Endothelial cell of umbilical vein (primary cell): ENCODE data around the gene NHSL2. TPM values are rescaled to one million over a fixed set of nuclear protein-coding genes. Genes with fewer than 3 reads are reported as not detected.

Experiments
- BruUV-seq: library from RNA; stranded (reverse); fragments of 400-500 nt; replicated peaks from 2 replicates; lab custom pipeline; 2021; lab: Mats Ljungman, UMichigan
- CTCF ChIA-PET: fragments of 300-600, 350-600 bp; sonication (Branson Sonifier 250); formaldehyde crosslinking; loops from one replicate; lab custom pipeline; 2021; ENCODE audit warnings: antibody characterized with exemption, inconsistent platforms; lab: Charles Lee
- POLR2A ChIA-PET: fragments of 300-600, 350-600 bp; sonication (Branson Sonifier 250); formaldehyde crosslinking; loops from one replicate; lab custom pipeline; 2021; ENCODE audit warnings: antibody characterized with exemption, inconsistent platforms; lab: Charles Lee
- DNase-seq: peaks from one replicate; pipeline ENCODE4 v3.0.0-alpha.2; 2011; ENCODE audit warnings: low read depth, low spot score
- FAIRE-seq: peaks from 2 replicates; lab custom pipeline; 2011; peaks lifted over from hg19 to GRCh38; lab: Jason Lieb, UNC
- H2AFZ ChIP-seq: 2 replicates; pipeline ENCODE4 v1.6.0; 2012; ENCODE audit warnings: low read depth, low read length, control low read depth, inconsistent platforms
- H3K27ac ChIP-seq: 2 replicates; pipeline ENCODE4 v1.5.1; 2011; ENCODE audit warnings: low read depth, mild to moderate bottlenecking, control low read depth, low read length, moderate library complexity; ENCODE audit not compliant: insufficient read depth
- H3K27me3 ChIP-seq, 2 experiments: 2 replicates each; pipeline versions ENCODE4 v1.6.0 to v1.6.1; 2011; ENCODE audit warnings: low read length in 2 of 2, mixed read lengths in 1 of 2; ENCODE audit not compliant: control insufficient read depth in 2 of 2, insufficient read depth in 2 of 2
- H3K36me3 ChIP-seq, 2 experiments: 2 replicates in 1 of 2; 3 replicates in 1 of 2; pipeline ENCODE4 v1.5.1; 2011; ENCODE audit warnings: low read length in 2 of 2, mild to moderate bottlenecking in 1 of 2, moderate library complexity in 1 of 2; ENCODE audit not compliant: control insufficient read depth in 2 of 2, insufficient read depth in 2 of 2; ENCODE audit errors: extremely low read depth in 1 of 2
- H3K4me1 ChIP-seq: 3 replicates; pipeline ENCODE4 v1.5.1; 2011; ENCODE audit warnings: mild to moderate bottlenecking, low read length; ENCODE audit not compliant: control insufficient read depth, insufficient read depth; ENCODE audit errors: extremely low read depth
- H3K4me2 ChIP-seq: 2 replicates; pipeline ENCODE4 v1.6.1; 2011; ENCODE audit warnings: low read length, control low read depth, mixed read lengths; ENCODE audit not compliant: insufficient read depth
- H3K4me3 ChIP-seq, 3 experiments: fragments of 200-600 bp in 1 of 3; sonication (generic), shearing (Covaris generic) in 1 of 3; replicated peaks in 1 of 3; 2 replicates each; pipeline ENCODE4 v1.5.1; 2011 to 2016; ENCODE audit warnings: control low read depth in 3 of 3, low read length in 3 of 3, mild to moderate bottlenecking in 2 of 3, inconsistent platforms in 1 of 3, low read depth in 1 of 3, moderate library complexity in 1 of 3; ENCODE audit not compliant: insufficient read depth in 1 of 3
- H3K79me2 ChIP-seq: 2 replicates; pipeline ENCODE4 v1.6.0; 2012; ENCODE audit warnings: low read length, inconsistent platforms; ENCODE audit not compliant: control insufficient read depth, insufficient read depth
- H3K9ac ChIP-seq: replicated peaks from 2 replicates; pipeline ENCODE3; 2011; ENCODE audit warnings: low read length, control low read depth; ENCODE audit not compliant: insufficient read depth; ENCODE audit errors: extremely low read depth
- H3K9me1 ChIP-seq: replicated peaks from 3 replicates; pipeline ENCODE4 v1.6.0; 2011; ENCODE audit warnings: mild to moderate bottlenecking, low read length; ENCODE audit not compliant: control insufficient read depth, insufficient read depth; ENCODE audit errors: extremely low read depth
- H3K9me3 ChIP-seq: replicated peaks from 2 replicates; pipeline ENCODE4 v1.5.1; 2012; ENCODE audit warnings: low read length, inconsistent platforms; ENCODE audit not compliant: control insufficient read depth, insufficient read depth
- H4K20me1 ChIP-seq: replicated peaks from 2 replicates; pipeline ENCODE3; 2011; ENCODE audit warnings: mild to moderate bottlenecking, low read length; ENCODE audit not compliant: control insufficient read depth, insufficient read depth; ENCODE audit errors: extremely low read depth
- CTCF ChIP-seq, 2 donors: IDR thresholded peaks; 1 replicate in 1 of 2; 2 replicates in 1 of 2; pipeline ENCODE4 v1.5.1; 2011; ENCODE audit warnings: low read length in 2 of 2, mild to moderate bottlenecking in 2 of 2, moderate library complexity in 2 of 2, control low read depth in 1 of 2, inconsistent platforms in 1 of 2, low read depth in 1 of 2; ENCODE audit not compliant: insufficient read depth in 1 of 2; ENCODE audit errors: extremely low read depth in 1 of 2
- EZH2 ChIP-seq: IDR thresholded peaks from 2 replicates; pipeline ENCODE4 v1.6.1; 2012; ENCODE audit warnings: borderline replicate concordance, low read depth, mild to moderate bottlenecking, moderate library complexity, low read length, inconsistent platforms; ENCODE audit not compliant: severe bottlenecking
- FOS ChIP-seq: IDR thresholded peaks from 2 replicates; pipeline ENCODE4 v1.6.1; 2011; ENCODE audit warnings: mild to moderate bottlenecking, low read length, moderate library complexity, borderline replicate concordance; ENCODE audit not compliant: insufficient read depth
- GATA2 ChIP-seq: IDR thresholded peaks from 2 replicates; pipeline ENCODE4 v1.7.0; 2011; ENCODE audit warnings: low read depth, mild to moderate bottlenecking, moderate library complexity, mixed read lengths, low read length; ENCODE audit not compliant: insufficient read length, insufficient read depth
- JUN ChIP-seq: IDR thresholded peaks from 2 replicates; pipeline ENCODE4 v1.6.1; 2011; ENCODE audit warnings: borderline replicate concordance, low read depth; ENCODE audit not compliant: insufficient read length, insufficient read depth
- MYC ChIP-seq: IDR thresholded peaks from one replicate; pipeline ENCODE4 v1.6.1; 2011; ENCODE audit warnings: mild to moderate bottlenecking, low read depth, low read length
- POLR2A ChIP-seq: IDR thresholded peaks from 2 replicates; pipeline ENCODE4 v1.6.1; 2012; ENCODE audit warnings: low read depth, mild to moderate bottlenecking, control low read depth, low read length
- POLR2AphosphoS5 ChIP-seq: IDR thresholded peaks from 2 replicates; pipeline ENCODE4 v1.6.1; 2012; ENCODE audit warnings: low read depth, mild to moderate bottlenecking, control low read depth, low read length, moderate library complexity; ENCODE audit not compliant: insufficient read depth
- dilution Hi-C: fragments of 300-500 bp; cut with MboI; formaldehyde crosslinking; loops from one replicate; pipeline ENCODE4 v1.15.0; 2019; ENCODE audit warnings: low sequenced_read_pairs; ENCODE audit not compliant: extremely low pct_ligation_motif_present
- intact Hi-C: fragments of 100-400 bp; cut with micrococcal nuclease; formaldehyde crosslinking; loops from one replicate; pipeline ENCODE4 v1.10.0; 2022
- polyA plus RNA-seq, 4 experiments: library from polyadenylated mRNA; depleted of rRNA in 3 of 4; stranded (reverse) in 3 of 4; unstranded in 1 of 4; fragments of >200 nt; gene quantifications; 2 replicates each; pipeline versions ENCODE4 v1.2.1 to v1.2.3, GENCODE V29; 2011 to 2012; ENCODE audit warnings: missing spikeins in 1 of 4
- total RNA-seq: library from RNA; stranded (reverse); gene quantifications from 2 replicates; pipeline ENCODE4 v1.2.3, GENCODE V29; 2021
- TF ChIP-seq, protein P1 (sequence below): IDR thresholded peaks from 2 replicates; pipeline ENCODE4 v1.6.1; 2011; ENCODE audit not compliant: insufficient read depth, insufficient read length

The NHSL2 gene
- total and polyA plus RNA-seq, 2 donors (not counting 3 experiments of a cell fraction or from before 2014, with no cell fraction given), result 23.5 to 49.9 TPM

GRCh38 chrX:72006461-72006860 lies 95.8 kb downstream of the NHSL2 start:
- Histone ChIP-seq H2AFZ (no peak overlapping the region), H3K27ac (no peak overlapping the region), H4K20me1 (no peaks in the 10 kb centered on the region), H3K4me1 (peaks cover 8% of the 10 kb centered on the region), H3K9ac (no peak overlapping the region), H3K9me3 (no peaks in the 10 kb centered on the region), H3K9me1 (no peaks in the 10 kb centered on the region), H3K4me3 (no peak overlapping the region), H3K79me2 (no peaks in the 10 kb centered on the region), H3K27me3 (peaks cover 0 to 3% of the 10 kb centered on the region in 2 experiments), H3K36me3 (no peaks in the 10 kb centered on the region), H3K4me2 (no peak overlapping the region)
- DNase-seq (no peak), FAIRE-seq (no peak)
- dilution Hi-C loops, result no loop called here
- BruUV-seq, result no TSS peak
- no peak for TF ChIP-seq FOS
- TF ChIP-seq JUN, result no peak
- TF ChIP-seq MYC, result no peak
- no peak for TF ChIP-seq POLR2A
- no peak for TF ChIP-seq CTCF (IDR thresholded peaks at IDR 0.05; ENCODE audit: extremely low read depth in 1 of 2, insufficient read depth in 1 of 2, low read depth in 1 of 2, low read length in 2 of 2)
- TF ChIP-seq EZH2, result no peak
- TF ChIP-seq, protein P1, sequence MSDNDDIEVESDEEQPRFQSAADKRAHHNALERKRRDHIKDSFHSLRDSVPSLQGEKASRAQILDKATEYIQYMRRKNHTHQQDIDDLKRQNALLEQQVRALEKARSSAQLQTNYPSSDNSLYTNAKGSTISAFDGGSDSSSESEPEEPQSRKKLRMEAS, result no peak
- TF ChIP-seq GATA2, result no peak
- no peak for TF ChIP-seq POLR2AphosphoS5
- intact Hi-C loops, result loop anchor here (10.0 kb wide), 1 partner anchor 238 kb away; no protein-coding TSS in a partner anchor
- ChIA-PET POLR2A (no interaction called here), CTCF (no interaction called here)
